ENCODE results near the gene IGLL1.

Gene IGLL1

GRCh38 chr22:23583836-23584235 lies 3.7 kb upstream of the IGLL1 start:
- Mint-ChIP-seq H3K27ac (no peak overlapping the region), H3K9me3 (no peaks in the 10 kb centered on the region), H3K36me3 (ENCODE audit: low read depth) (no peaks in the 10 kb centered on the region), H3K4me1 (no peaks in the 10 kb centered on the region), H3K4me3 (no peak overlapping the region), H3K27me3 (ENCODE audit: low read depth) (peaks cover 7% of the 10 kb centered on the region)
- TF ChIP-seq CTCF (IDR thresholded peaks at IDR 0.05; ENCODE audit: unreplicated experiment in 3 of 3): no peak

- Mint-ChIP-seq H3K27me3 (ENCODE audit: low read depth) (peaks cover 6% of the 10 kb centered on the region), H3K4me1 (no peaks in the 10 kb centered on the region), H3K4me3 (no peak overlapping the region), H3K27ac (no peak overlapping the region), H3K36me3 (ENCODE audit: low read depth) (no peaks in the 10 kb centered on the region), H3K9me3 (no peaks in the 10 kb centered on the region)
- TF ChIP-seq CTCF (IDR thresholded peaks at IDR 0.05; ENCODE audit: unreplicated experiment in 3 of 3): no peak
Measured at GRCh38 chr22:23583153-23583552, 3.1 kb upstream of the IGLL1 start.

GRCh38 chr22:23581260-23581650 lies 1.2 kb upstream of the IGLL1 start:
- H3K36me3 Mint-ChIP-seq (ENCODE audit: low read depth): no peaks in the 10 kb centered on the region
- H3K4me3 Mint-ChIP-seq: no peak overlapping the region
- H3K9me3 Mint-ChIP-seq: no peaks in the 10 kb centered on the region
- H3K4me1 Mint-ChIP-seq: no peaks in the 10 kb centered on the region
- no peak overlapping the region for H3K27ac Mint-ChIP-seq
- peaks cover 6% of the 10 kb centered on the region for H3K27me3 Mint-ChIP-seq (ENCODE audit: low read depth)
- no peak for TF ChIP-seq CTCF (IDR thresholded peaks at IDR 0.05; ENCODE audit: unreplicated experiment in 3 of 3)

GRCh38 chr22:23580576-23581259 lies 628 bp upstream of the IGLL1 start:
- no peak for TF ChIP-seq CTCF (IDR thresholded peaks at IDR 0.05; ENCODE audit: unreplicated experiment in 3 of 3)
- Mint-ChIP-seq H3K27me3 (ENCODE audit: low read depth) (peaks cover 6% of the 10 kb centered on the region), H3K36me3 (ENCODE audit: low read depth) (no peaks in the 10 kb centered on the region), H3K4me1 (no peaks in the 10 kb centered on the region), H3K27ac (no peak overlapping the region), H3K4me3 (no peak overlapping the region), H3K9me3 (no peaks in the 10 kb centered on the region)

GRCh38 chr22:23579280-23579679 lies 810 bp downstream of the IGLL1 start:
- Mint-ChIP-seq H3K4me1 (no peaks in the 10 kb centered on the region), H3K9me3 (no peaks in the 10 kb centered on the region), H3K27me3 (ENCODE audit: low read depth) (peaks cover 6% of the 10 kb centered on the region), H3K4me3 (no peak overlapping the region), H3K36me3 (ENCODE audit: low read depth) (no peaks in the 10 kb centered on the region), H3K27ac (no peak overlapping the region)
- no peak for TF ChIP-seq CTCF (IDR thresholded peaks at IDR 0.05; ENCODE audit: unreplicated experiment in 3 of 3)

- H3K9me3 Mint-ChIP-seq: no peaks in the 10 kb centered on the region
- no peaks in the 10 kb centered on the region for H3K36me3 Mint-ChIP-seq (ENCODE audit: low read depth)
- no peak for TF ChIP-seq CTCF (IDR thresholded peaks at IDR 0.05; ENCODE audit: unreplicated experiment in 3 of 3)
- no peak overlapping the region for H3K27ac Mint-ChIP-seq
- H3K4me3 Mint-ChIP-seq: no peak overlapping the region
- no peaks in the 10 kb centered on the region for H3K4me1 Mint-ChIP-seq
- H3K27me3 Mint-ChIP-seq (ENCODE audit: low read depth): peaks cover 6% of the 10 kb centered on the region
Measured at GRCh38 chr22:23578306-23578705, 1.8 kb downstream of the IGLL1 start.
